Sigmoid colon (tissue), 7 donors: ENCODE measurements around the gene C6orf89. TPM values are rescaled to one million over a fixed set of nuclear protein-coding genes. Genes with fewer than 3 reads are reported as not detected.

ENCODE experiments used
- DNase-seq: peaks from one replicate; pipeline ENCODE4 v3.0.0-alpha.2; 2019
- H3K27ac ChIP-seq, 4 donors: fragments of 200-600 bp; sonication (generic); one replicate each; pipeline ENCODE4 v1.5.1; 2016 to 2019; ENCODE audit warnings: mild to moderate bottlenecking in 1 of 4
- H3K27me3 ChIP-seq, 3 donors: fragments of 200-600 bp; sonication (generic); one replicate each; pipeline ENCODE4 v1.5.1; 2019; ENCODE audit warnings: mild to moderate bottlenecking in 1 of 3
- H3K36me3 ChIP-seq, 4 donors: fragments of 200-600 bp; sonication (generic); one replicate each; pipeline ENCODE4 v1.5.1; 2016 to 2019
- H3K4me1 ChIP-seq, 4 donors: fragments of 200-600 bp; sonication (generic); one replicate each; pipeline ENCODE4 v1.5.1; 2017 to 2019
- H3K4me3 ChIP-seq, 4 donors: fragments of 200-600 bp; sonication (generic); one replicate each; pipeline ENCODE4 v1.5.1; 2017 to 2019; ENCODE audit warnings: mild to moderate bottlenecking in 2 of 4, moderate library complexity in 1 of 4
- H3K9me3 ChIP-seq, 4 donors: fragments of 200-600 bp in 3 of 4; sonication (generic) in 3 of 4; one replicate each; pipeline versions ENCODE4 v1.5.1 to v1.6.1; 2013 to 2019
- CTCF ChIP-seq, 4 experiments: fragments of 450-650 bp in 3 of 4; fragments of 200-600 bp in 1 of 4; IDR thresholded peaks; one replicate each; pipeline ENCODE4 v1.5.1; 2016 to 2019; ENCODE audit warnings: antibody characterized with exemption in 4 of 4, mild to moderate bottlenecking in 3 of 4, moderate library complexity in 2 of 4
- EP300 ChIP-seq, 4 donors: sonication (generic); formaldehyde crosslinking; IDR thresholded peaks; one replicate each; pipeline ENCODE4 v1.6.1; 2017; ENCODE audit warnings: antibody characterized with exemption in 4 of 4
- POLR2A ChIP-seq, 2 donors: fragments of 450-650 bp; IDR thresholded peaks; one replicate each; pipeline ENCODE4 v1.6.1; 2016; ENCODE audit warnings: antibody characterized with exemption in 2 of 2, mild to moderate bottlenecking in 2 of 2, moderate library complexity in 2 of 2
- POLR2AphosphoS5 ChIP-seq, 4 donors: sonication (generic); formaldehyde crosslinking; IDR thresholded peaks; one replicate each; pipeline ENCODE4 v1.6.1; 2017; ENCODE audit warnings: antibody characterized with exemption in 4 of 4
- WGBS, 2 donors: extraction: QIAGEN DNeasy Blood & Tissue Kit; methylation state at CpG; one replicate each; pipeline ENCODE4 v1.1.7; 2013; 5-methylcytosine and 5-hydroxymethylcytosine counted together
- intact Hi-C: fragments of 100-400 bp; cut with DNase I; formaldehyde crosslinking; loops from one replicate; pipeline ENCODE4 v1.15.1; 2023
- polyA plus RNA-seq, 3 donors: library from polyadenylated mRNA; stranded (reverse); fragments of 200-250 nt; gene quantifications; one replicate each; pipeline ENCODE4 v1.2.3, GENCODE V29; 2013
- total RNA-seq, 4 donors: library from RNA; depleted of rRNA; stranded (reverse); fragments of >200 nt; gene quantifications; one replicate each; pipeline ENCODE4 v1.1.0, GENCODE V29; 2016
- donor health status: healthy with polysubstance abuse.
- donor health status: Bipolar disorder and iron deficiency.
- donor health status: healthy.

The C6orf89 gene
- total and polyA plus RNA-seq, 7 donors = 5.5 to 51.4 (median 37.3) TPM

GRCh38 chr6:36916126-36916525, 30.4 kb downstream of the C6orf89 start:
- intact Hi-C loops = no loop called here
- Histone ChIP-seq H3K36me3 (peaks cover 0 to 74% (median 24%) of the 10 kb centered on the region in 4 donors), H3K4me1 (peaks cover 0 to 46% (median 41%) of the 10 kb centered on the region in 4 donors), H3K4me3 (no peak overlapping the region), H3K27ac (peak overlapping the region in 2 of 4 donors; percentile 76 to 79), H3K9me3 (no peaks in the 10 kb centered on the region), H3K27me3 (no peaks in the 10 kb centered on the region)
- WGBS, 2 donors = 83 to 90% methylated on average over 2 of the region's 2 CpGs
- TF ChIP-seq EP300 (IDR thresholded peaks at IDR 0.05) (no peak), POLR2AphosphoS5 (IDR thresholded peaks at IDR 0.05) (no peak)
- no peak for DNase-seq

GRCh38 chr6:36917541-36918193, 31.9 kb downstream of the C6orf89 start:
- Histone ChIP-seq H3K4me3 (no peak overlapping the region), H3K27ac (peak overlapping the region; percentile 76 to 79 (median 77)), H3K4me1 (peaks cover 0 to 46% (median 41%) of the 10 kb centered on the region in 4 donors), H3K36me3 (peaks cover 0 to 77% (median 21%) of the 10 kb centered on the region in 4 donors), H3K27me3 (no peaks in the 10 kb centered on the region), H3K9me3 (no peaks in the 10 kb centered on the region)
- peak; percentile 88 for DNase-seq
- TF ChIP-seq CTCF (IDR thresholded peaks at IDR 0.05) (no peak), POLR2AphosphoS5 (IDR thresholded peaks at IDR 0.05) (peak in 1 of 4 donors; percentile 34)
- intact Hi-C loops = no loop called here
- 84 to 90% methylated on average over 10 of the region's 10 CpGs for WGBS, 2 donors

- DNase-seq = no peak
- peaks cover 0 to 80% (median 21%) of the 10 kb centered on the region in 4 donors for H3K36me3 ChIP-seq
- peak overlapping the region in 3 of 4 donors; percentile 14 to 79 (median 52) for H3K27ac ChIP-seq
- H3K4me1 ChIP-seq = peaks cover 0 to 40% (median 39%) of the 10 kb centered on the region in 4 donors
- whole genome bisulfite sequencing, 2 donors = 88 to 91% methylated on average over 4 of the region's 4 CpGs
- H3K27me3 ChIP-seq = no peaks in the 10 kb centered on the region
- intact Hi-C loops = no loop called here
- no peaks in the 10 kb centered on the region for H3K9me3 ChIP-seq
- no peak overlapping the region for H3K4me3 ChIP-seq
- TF ChIP-seq CTCF (IDR thresholded peaks at IDR 0.05) (no peak), POLR2A (IDR thresholded peaks at IDR 0.05) (no peak)
These were observed 34.3 kb downstream of the C6orf89 start for GRCh38 chr6:36920049-36920448.

- intact Hi-C loops = no loop called here
- H3K27me3 ChIP-seq = no peaks in the 10 kb centered on the region
- DNase-seq = peak; percentile 75
These were observed 34.8 kb downstream of the C6orf89 start for GRCh38 chr6:36920546-36920945.

More at GRCh38 chr6:36920546-36920945, 34.8 kb downstream of the C6orf89 start:
- Histone ChIP-seq H3K36me3 (peaks cover 0 to 80% (median 20%) of the 10 kb centered on the region in 4 donors), H3K4me1 (peaks cover 0 to 40% (median 39%) of the 10 kb centered on the region in 4 donors), H3K27ac (peak overlapping the region in 3 of 4 donors; percentile 35 to 79 (median 52)), H3K9me3 (no peaks in the 10 kb centered on the region), H3K4me3 (no peak overlapping the region)
- WGBS, 2 donors = 85 to 91% methylated on average over 5 of the region's 5 CpGs
- TF ChIP-seq EP300 (IDR thresholded peaks at IDR 0.05) (peak in 1 of 4 donors; percentile 6), POLR2A (IDR thresholded peaks at IDR 0.05) (no peak), CTCF (IDR thresholded peaks at IDR 0.05) (no peak), POLR2AphosphoS5 (IDR thresholded peaks at IDR 0.05) (peak in 3 of 4 donors; percentile 10 to 36 (median 12))
